ENCODE measurements around the gene STK32B.
"Not testable (repeated sequence)": the region's sequence is repeated elsewhere in the genome, so short reads cannot be mapped to it uniquely, and the experiment has no call there.

The STK32B gene

DNA sequence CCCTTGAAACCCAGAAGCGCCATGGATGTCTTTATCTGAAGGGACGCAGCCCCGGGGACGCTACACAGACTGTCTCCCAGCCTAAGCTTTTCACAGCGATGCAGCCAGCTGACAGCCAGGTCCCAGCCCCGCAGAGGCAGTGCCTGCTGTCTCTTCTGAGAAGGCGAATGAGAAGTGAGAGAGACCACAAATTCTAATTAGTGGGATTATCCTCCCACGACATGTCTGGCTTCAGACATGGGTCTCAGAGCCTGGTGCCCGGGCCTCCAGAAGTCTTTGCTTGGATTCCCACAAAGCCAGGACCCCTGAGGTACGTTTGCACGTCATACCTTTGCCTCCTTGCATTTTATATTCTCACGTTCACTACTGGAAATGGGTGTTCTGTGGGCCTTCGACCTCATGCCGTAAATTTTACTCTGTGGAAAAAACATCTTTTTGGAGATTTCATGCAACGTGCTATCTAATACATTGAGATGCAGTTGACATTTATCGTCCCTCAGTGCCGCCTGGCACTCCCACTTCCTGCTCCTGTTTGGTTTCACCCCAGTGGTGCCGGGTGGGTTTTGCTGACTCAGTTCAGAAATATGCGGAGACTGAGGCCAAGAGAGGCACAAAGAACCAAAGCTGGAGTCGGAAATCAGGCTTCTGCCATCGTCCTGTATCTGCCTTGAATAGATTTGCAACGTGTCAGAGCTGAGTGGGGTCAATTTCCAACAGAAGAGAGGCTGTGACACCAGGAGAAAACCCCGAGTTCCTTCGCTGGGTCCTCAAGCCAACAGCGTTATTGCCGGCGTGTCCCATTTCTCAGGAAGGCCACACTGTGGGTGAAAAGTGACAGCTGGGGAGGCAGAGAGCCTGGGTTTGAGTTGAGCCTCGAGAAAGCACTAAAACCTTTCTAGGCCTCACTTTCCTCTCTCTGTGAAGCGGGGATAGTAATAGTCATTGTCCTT is 114.4 kb downstream of the STK32B start:
- no peak for DNase-seq

DNA sequence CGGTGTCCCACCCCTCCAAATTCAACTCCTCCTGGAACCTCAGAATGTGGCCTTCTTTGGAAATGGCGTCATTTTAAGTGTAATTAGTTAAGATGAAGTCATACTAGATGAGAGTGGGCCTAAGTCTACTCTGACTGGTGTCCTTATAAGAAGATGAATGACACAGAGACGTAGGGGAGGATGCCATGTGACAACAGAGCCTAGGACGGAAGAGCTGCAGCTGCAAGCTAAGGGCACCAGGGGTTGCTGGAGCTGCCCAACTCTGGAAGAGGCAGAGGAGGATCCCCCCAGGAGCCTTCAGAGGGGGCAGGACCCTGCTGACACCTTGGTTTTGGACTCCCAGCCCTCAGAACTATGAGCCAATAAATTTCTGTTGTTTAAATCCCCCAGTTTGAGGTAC is 115.1 kb downstream of the STK32B start:
- no peak for DNase-seq

DNA sequence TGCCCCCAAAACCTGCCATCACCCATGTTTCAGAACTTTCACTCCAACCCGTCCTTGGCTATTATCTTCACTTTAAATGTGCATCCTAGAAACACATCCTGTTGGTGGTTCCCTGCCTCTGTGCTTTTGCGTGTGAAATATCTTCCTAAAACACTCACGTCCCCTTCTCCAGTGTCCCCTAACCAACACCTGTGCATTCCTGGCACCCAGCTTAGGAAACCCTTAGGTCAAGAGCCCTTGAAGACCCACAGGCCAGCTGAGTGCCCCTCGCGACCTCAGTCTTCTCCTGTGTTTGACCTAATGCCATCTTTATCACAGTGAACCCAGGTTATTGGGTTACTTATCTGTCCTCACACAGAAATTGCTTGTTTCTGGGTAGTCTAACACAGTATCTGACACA is 117.6 kb downstream of the STK32B start:
- DNase-seq: no peak

DNA sequence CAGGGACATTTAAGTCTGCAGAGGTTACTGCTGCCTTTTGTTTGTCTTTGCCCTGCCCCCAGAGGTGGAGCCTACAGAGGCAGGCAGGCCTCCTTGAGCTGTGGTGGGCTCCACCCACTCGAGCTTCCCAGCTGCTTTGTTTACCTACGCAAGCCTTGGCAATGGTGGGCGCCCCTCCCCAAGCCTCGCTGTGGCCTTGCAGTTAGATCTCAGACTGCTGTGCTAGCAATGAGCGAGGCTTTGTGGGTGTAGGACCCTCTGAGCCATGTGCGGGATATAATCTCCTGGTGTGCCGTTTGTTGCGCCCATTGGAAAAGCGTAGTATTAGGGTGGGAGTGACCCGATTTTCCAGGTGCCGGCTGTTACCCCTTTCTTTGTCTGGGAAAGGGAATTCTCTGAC is 124.6 kb downstream of the STK32B start:
- not testable (repeated sequence) for DNase-seq

DNA sequence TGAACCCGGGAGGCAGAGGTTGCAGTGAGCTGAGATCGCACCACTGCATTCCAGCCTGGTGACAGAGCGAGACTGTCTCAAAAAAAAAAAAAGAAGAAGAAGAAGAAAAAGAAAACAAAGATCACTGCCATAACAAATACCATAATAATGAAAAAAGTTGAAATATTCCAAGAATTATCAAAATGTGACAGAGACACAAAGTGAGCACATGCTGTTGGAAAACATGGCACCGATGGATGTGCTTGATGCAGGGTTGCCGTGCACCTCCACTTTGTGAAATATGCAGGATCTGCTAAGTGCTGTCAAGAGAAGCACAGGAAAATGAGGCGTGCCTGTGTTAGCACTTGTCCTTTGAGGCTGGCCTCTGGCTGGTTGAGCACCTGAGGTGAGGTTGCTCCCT is 133.3 kb downstream of the STK32B start:
- no peak for DNase-seq

DNA sequence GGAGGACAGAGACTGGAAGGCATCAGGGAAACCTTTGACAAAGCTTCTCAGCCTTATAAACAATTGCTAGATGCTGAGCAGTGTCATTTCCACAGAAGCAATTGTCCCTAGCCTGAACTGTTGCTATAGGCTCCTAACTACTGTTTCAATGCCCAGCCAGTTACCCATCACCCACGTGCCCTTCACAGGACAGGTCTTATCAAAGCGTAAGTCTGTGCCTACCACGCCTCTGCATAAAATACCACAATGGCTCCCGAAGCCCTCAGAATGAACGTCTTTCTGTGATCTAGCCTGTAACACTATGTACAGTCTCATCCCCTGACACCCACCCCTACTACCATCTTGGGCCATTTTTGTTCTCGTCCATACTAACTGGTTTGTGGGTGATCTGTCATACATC is 134.3 kb downstream of the STK32B start:
- DNase-seq: no peak

DNA sequence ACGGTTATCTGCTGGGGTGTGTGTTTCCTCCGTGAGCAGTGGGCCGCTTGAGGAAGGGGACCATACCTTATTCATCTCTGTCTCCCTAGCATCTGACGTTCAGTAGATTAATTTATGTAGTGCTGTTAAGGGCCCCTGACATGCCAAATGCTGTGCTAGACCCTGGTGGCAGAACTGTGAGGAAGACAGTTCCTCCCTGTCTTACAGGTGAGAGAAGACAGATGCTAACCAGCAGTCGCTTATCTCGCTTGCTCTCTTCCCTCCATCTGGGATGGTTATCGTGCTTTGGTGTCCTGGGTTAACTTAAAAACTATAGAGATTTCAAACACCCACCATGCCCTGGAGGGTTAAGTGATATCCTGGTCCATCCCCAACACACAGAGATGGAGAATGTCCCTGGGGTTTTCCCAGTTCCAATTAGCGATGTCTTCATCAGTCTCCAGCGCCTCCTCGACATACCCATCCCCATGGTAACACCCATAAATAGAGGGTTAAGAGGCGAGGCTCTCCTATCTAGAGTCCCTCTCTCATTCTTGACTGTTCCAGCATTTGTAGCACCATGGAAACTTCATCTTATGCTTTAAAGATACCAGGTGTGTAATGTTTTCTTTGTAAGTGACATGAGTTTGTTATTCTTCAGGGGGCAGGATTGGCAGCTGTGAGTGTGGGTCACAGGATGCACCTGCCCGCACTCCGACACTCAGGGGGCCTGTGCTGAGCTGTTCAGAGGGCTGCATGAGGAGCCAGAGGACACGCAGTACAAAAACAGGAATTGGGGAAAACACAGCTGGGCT is 135.2 kb downstream of the STK32B start:
- DNase-seq: no peak

DNA sequence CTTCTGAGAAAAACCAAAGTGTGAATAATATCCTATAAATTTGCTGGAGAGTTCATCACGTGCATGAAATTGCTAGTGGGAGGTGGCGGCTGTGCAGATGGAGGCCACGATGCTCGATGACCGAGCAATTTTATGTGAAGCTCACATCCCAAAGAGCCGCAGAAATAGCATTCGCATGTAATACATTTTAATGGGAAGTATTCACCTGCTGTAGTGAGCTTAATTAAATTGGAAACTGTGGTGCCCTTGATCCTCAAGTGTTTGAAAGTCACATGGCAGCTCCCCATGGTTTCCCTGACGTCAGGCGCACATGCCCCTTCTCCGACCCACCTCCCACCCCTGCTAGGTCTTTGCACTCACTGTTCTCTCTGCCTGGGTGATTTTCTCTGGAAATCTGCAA is 136.8 kb downstream of the STK32B start:
- no peak for DNase-seq

DNA sequence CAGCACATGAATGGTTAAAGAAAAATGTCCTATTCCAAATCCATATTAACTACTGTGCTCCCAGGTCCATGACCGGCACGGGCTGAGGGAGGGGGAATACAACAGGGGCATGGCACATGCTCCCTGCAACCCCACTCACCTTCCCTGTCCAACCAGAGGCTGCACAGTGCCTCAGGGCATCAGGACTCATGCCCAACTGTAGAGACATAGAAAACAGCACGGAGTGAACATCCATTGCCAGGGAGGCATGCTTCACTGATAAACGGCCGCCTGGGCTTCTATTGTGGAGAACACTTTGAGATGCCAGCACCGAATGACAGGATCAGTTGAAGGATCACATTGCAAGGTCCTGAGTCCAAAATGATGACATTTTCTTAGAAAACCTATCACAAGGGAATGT is 140.6 kb downstream of the STK32B start:
- DNase-seq: no peak

DNA sequence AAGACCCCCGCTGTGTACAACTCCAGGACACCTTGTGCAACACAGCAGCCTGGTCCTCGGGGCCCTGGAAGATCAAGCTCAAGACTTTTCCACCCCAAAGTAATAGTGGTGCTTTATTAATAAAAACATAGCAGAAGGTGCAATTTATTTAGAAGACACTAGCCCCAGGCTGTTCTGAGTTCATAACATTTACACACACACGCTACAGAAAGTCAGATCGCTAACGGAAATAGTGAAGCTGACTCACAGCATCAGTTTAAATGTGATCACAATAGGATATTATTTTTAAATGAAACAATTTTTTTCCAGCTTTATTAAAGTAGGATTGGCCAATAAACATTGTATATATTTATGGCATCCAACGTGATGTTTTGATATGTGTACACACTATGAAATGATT is 141.0 kb downstream of the STK32B start:
- no peak for DNase-seq

DNA sequence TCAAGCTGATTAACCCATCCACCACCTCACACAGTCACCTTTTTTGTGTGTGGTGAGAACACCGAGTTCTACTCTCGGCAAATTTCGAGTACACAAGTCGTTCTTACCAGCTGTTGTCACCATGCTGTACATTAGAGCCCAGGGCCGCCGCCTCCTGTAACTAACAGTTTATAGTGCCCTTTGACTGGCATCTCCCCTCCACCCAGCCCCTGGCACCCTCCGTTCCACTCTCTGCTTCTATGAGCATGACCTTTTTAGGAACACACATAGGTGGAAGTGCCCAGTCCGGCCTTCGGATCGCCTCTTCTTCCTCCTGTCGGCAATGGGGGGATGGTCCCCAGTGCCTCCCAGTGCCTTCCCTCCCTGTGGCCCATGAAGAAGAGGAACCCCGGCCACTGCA is 141.4 kb downstream of the STK32B start:
- DNase-seq: no peak

DNA sequence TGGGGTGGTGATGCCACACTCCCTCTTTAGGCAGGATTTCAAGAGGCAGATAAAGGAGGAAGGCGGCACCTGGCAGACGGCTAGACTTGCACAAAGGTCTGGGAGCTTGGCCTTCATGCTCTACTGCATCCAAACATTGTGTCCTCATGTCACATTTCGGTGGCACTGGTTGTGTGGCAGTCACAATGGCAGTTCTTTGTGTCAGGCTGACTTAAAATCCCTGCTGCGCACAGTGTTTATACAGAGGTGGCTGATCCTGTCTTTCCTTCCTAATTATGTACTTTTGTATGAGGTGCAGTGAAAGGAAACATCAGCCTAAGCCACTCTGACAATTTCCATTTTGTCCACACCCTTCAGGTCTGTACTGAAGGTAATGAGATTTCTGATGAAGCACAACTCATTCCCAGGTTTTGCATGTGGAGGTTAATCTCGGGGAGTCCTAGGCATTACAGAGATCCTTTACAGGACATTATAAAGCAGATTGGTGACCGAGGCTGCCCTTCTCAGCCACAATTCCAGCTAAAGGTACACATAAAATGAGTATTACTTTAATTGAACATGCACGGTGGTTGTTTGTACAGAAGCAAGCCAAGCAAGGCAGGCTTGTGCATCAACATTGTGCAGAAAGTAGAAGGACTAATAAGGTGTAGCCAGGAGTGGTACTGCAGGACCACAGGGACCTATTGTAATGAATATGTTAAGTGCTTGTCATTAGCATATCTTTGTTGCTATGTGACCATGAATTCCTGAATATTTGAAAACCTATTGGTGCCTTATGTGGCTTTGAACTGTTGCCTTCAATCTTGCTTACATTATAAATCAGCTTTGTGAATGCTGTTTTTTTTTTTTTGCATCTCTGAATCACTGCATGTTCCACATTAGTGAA is 147.6 kb downstream of the STK32B start:
- no peak for DNase-seq

DNA sequence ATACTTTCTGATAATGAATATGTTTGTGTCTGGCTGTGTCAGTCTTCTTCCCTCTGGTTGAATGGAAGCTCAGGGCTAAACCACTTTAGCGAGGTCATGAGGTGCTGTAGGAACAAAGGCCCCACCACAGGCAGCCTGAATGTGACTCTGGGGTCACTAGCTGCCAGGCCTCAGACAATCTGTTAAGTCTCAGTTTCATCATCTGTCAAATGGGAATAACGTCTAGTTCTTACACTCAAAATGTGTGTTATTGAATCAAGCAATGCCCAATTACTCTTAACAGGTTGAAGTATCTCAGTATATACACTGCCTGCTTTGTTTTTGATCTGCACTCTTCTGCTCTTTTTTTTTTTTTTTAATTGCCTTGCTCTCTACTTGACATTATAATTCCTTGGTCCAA is 148.6 kb downstream of the STK32B start:
- no peak for DNase-seq

DNA sequence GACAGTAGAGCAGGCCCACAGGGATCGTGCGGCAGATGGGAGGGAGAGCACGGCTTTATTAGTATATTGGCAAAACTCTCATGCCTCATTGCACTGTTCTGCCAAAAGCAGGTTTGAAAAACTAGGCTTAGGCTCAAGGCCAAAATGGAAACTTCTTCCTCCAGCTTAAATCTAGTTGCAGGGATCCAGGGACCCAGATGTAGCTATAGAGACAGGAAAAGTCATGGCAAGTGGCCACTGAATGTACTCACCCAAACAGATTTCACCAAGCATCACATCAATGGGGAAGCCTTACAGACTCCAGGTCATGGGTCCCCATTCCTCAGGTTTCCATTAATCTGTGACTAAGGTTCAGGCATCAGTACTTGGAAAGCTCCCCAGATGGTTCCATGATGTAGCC is 149.2 kb downstream of the STK32B start:
- DNase-seq: no peak

DNA sequence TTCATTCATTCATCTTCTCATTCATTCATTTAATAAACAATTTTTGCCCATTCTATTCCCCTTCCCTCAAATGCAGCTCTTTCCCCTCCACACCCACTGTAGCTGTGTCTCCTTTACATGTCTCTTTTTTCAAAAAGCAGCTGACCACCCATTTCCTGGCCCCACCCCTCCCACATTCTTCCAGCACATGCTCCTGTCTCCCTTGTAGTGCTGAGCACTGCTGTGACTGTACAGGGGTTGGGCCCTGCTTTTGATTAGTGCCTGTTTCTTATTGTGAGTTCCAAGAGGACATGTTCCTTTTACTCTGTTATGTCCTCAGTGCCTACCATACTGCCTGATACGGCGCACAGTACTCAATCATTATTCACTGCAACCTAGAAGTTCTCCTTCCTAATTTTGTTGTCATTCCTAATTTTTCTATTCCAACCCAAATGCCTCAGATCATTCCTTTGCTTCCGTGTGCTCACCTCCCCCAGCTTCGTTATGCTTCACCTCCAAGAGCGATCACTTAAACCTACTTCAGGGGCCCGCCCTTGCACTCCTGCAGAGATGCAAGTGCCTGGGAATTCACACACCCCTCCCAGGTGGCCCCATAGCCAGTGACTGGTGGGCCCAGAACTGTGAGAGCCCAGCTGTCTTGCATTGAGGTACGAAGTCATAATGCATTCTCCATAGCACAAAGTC is 152.2 kb downstream of the STK32B start:
- DNase-seq: no peak

DNA sequence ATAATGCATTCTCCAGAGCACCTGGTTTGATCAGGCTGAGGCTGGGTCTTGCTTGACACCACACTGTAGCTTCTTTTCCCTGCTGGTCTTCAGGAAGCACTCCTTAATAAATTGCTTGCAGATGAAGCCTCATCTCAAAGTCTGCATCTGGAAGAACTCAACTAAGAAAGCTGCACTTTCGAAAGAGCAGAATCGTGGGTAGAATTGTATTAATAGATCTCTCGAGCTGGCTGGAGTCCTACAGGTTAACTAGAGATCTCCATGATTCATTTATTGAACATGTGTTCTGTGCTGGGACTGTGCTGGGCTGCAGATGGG is 152.7 kb downstream of the STK32B start:
- DNase-seq: no peak

DNA sequence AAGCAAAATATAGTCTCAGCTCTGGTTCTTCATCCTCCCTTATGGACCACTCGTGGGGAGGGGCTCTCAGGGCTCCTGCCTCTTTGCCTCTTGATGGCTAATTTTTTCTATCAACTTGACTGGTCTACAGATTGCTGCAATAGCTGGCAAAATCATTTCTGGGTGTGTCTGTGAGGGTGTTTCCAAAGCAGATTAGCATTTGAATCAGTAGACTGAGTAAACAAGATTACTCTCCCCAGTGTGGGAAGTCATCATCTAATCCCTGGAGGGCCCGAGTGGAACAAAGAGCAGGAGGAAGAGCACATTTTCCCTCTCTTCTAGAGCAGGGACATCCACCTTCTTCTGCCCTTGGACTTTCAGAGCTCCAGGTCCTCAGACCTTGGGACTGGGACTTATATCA is 153.5 kb downstream of the STK32B start:
- DNase-seq: no peak

DNA sequence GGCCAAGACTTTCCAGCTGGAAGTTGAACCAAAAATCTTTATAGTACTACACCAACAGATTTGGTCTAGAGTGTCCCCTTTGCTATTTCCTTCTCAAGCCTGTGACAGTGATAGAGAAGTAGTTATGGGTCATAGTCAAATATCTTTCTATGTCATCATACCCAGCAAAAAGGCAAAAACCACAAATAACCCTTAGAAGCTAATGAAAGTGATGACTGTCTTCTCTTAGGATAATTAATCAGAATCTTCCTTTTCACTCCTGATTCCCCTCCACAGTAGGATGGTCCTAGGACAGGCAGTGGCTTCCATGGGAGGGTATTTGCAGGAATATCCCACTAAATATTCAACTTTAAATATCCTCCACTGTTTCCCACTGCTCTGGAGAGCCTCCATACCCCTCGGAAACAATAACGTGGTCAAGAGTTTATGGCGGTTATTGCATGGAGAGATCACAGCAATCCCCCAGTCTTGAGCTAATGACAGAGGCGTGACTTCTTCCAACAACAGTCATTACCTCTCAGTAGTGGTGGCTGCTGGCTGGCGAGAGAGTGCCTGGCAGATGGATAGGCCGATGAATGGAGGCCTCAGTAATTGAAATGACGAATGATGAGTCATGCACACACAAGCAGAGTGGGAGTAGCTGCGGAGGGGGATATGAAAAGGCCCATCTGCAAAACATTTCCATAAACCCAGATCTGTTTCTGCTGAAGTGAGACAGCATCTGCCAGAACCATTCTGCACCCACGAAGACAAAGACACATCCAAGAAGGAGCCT is 154.9 kb downstream of the STK32B start:
- no peak for DNase-seq

DNA sequence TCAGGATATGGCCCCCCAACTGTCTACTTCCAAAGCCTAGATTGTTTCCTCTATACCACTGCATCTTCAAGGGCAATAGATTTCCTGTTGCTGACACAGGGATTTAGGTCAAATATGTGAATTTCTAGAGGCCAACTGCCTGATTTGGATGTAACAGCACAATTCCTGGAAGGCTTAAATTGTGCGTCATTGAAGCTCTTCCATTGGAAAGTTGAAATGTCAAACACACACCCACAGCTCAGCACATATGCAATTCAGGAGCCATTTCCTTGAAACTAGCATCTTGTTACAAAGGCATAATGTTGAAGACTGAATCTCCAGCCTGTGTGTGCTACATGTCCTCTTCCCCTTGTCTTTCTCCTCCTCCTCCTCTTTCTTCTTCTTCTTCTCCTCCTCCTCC is 158.6 kb downstream of the STK32B start:
- DNase-seq: no peak

DNA sequence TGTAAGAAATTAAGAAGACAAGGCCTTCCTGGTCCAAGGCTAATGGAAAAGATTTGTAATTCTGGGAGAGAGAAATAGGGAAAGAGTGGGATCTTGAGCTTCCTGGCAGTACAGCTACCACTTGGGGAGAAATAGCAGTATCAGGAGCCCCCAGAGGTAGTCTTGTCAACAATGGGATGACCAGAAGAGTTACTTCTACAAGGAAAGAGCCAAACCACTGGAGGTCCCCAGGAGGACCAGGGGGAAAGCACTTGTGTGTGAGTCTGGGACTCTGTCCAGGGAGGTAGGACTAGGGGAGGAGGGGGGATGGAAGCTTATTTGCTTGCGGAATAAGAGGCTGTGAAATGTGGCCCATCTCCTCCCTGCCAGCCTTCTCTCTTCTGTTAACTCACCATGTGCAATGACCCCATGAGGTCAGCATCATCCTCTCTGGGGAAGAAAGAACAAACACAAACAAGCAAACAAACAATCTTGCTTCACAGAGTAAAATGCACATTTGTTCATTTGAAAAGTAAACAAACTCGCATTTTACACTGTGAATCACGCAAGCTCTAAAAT is 160.1 kb downstream of the STK32B start:
- DNase-seq: no peak

DNA sequence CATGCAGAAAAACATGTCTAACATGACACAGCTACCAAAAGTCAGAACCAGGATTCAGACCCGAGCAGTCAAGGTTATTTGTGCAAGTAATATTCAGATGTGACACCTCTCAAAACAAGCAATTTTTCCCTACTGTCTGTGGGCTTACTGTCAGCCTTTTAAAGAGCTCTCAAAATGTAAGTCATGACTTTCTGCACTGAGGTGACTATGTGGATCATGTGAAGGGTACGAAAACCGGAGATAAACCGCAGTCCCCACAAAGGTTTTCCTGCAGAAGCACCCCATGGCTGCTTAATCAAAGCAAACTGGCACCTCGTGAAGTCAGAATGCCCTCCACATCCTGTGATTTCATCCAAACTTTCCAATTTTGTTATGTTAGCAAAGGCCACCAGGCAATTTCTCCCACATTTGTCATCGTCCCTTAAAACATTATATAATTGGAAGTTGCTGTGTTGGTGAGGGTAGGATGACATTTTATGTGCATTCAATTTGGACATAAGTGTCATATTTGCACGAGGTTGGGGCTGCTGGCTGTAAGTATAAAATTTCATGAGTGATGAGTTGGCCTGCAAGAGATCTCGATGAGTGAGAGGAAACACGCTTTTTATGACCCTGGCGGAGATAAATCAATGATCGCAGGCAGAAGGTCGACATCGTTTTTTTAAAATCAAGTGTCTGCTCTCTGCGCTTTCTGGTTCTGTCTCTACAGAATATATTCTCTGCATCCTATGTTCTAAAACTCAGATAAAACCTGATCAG is 161.2 kb downstream of the STK32B start:
- no peak for DNase-seq
